ENCODE data around the gene INPP4B. TPM values are rescaled to one million over a fixed set of nuclear protein-coding genes. Genes with fewer than 3 reads are reported as not detected.

Gene INPP4B
- total and polyA plus RNA-seq, 2 of the 4 experiments (the other 2 are of a cell fraction): 1.8 to 14.0 TPM

GRCh38 chr4:142585411-142585810 is 260.7 kb downstream of the INPP4B start:
- Histone ChIP-seq H2AK5ac (ENCODE audit: low read depth, low read length) (no peak overlapping the region), H3K79me1 (ENCODE audit: low read depth in 1 of 2, low read length in 2 of 2) (no peaks in the 10 kb centered on the region), H4K8ac (ENCODE audit: low read depth in 2 of 2, low read length in 2 of 2) (no peak overlapping the region), H4K5ac (ENCODE audit: low read depth, low read length) (no peak overlapping the region), H3K56ac (ENCODE audit: extremely low read depth, insufficient read depth, low read length) (no peak overlapping the region), H3K36me3 (ENCODE audit: control insufficient read depth, insufficient read depth, low read length) (no peaks in the 10 kb centered on the region), H2BK15ac (ENCODE audit: low read depth, low read length) (no peak overlapping the region), H3K9me1 (ENCODE audit: insufficient read depth, low read length) (no peaks in the 10 kb centered on the region), H3K27me3 (ENCODE audit: control insufficient read depth, insufficient read depth, low read length) (no peaks in the 10 kb centered on the region), H3K4me3 (ENCODE audit: insufficient read depth, low read depth, low read length) (no peak overlapping the region), H3K4me2 (ENCODE audit: low read depth, low read length) (no peak overlapping the region), H3K4ac (ENCODE audit: low read depth, low read length) (no peak overlapping the region), H3K23ac (ENCODE audit: low read depth, low read length) (no peak overlapping the region), H4K20me1 (ENCODE audit: insufficient read depth, low read length) (no peaks in the 10 kb centered on the region), H2AK9ac (replicated peaks; ENCODE audit: low read depth, low read length, poor library complexity) (no peak overlapping the region), H3K18ac (ENCODE audit: low read depth, low read length) (no peak overlapping the region), H4K91ac (ENCODE audit: insufficient read depth, low read depth, low read length) (no peak overlapping the region), H3K14ac (replicated peaks; ENCODE audit: low read depth, low read length) (peak overlapping the region; percentile 40; the same call in 1 of the 2 replicates), H3K9me3 (ENCODE audit: control insufficient read depth, insufficient read depth, low read length) (no peaks in the 10 kb centered on the region), H2BK5ac (ENCODE audit: low read depth, low read length, poor library complexity, severe bottlenecking) (no peak overlapping the region), H3K4me1 (ENCODE audit: control insufficient read depth, insufficient read depth, low read length) (no peaks in the 10 kb centered on the region), H2BK120ac (ENCODE audit: low read depth, low read length) (no peak overlapping the region), H2BK20ac (ENCODE audit: low read depth, low read length) (no peak overlapping the region), H3K9ac (ENCODE audit: low read depth, low read length) (no peak overlapping the region), H3K27ac (ENCODE audit: insufficient read depth, low read length) (no peak overlapping the region), H2AFZ (replicated peaks; ENCODE audit: low read length, poor library complexity) (peak overlapping the region; percentile 56)
- intact Hi-C loops (cut with micrococcal nuclease): no loop called here
- CTCF ChIA-PET: no interaction called here
- no peak for TF ChIP-seq RAD21 (IDR thresholded peaks at IDR 0.05; ENCODE audit: low read length)
- TF ChIP-seq CEBPB (IDR thresholded peaks at IDR 0.05; ENCODE audit: low read depth, low read length): no peak
- no peak for TF ChIP-seq RCOR1 (IDR thresholded peaks at IDR 0.05; ENCODE audit: insufficient replicate concordance, low read length)
- TF ChIP-seq NFE2L2 (IDR thresholded peaks at IDR 0.05; ENCODE audit: low read depth, low read length): no peak
- no peak for TF ChIP-seq RFX5 (IDR thresholded peaks at IDR 0.05; ENCODE audit: low read depth, low read length)
- TF ChIP-seq CHD1 (IDR thresholded peaks at IDR 0.05; ENCODE audit: low read depth, low read length): no peak
- TF ChIP-seq FOS (IDR thresholded peaks at IDR 0.05; ENCODE audit: low read depth, low read length): no peak
- no peak for TF ChIP-seq MAZ (IDR thresholded peaks at IDR 0.05; ENCODE audit: borderline replicate concordance, low read depth, low read length)
- no peak for TF ChIP-seq BHLHE40 (IDR thresholded peaks at IDR 0.05; ENCODE audit: low read depth, low read length)
- no peak for TF ChIP-seq MAFK (IDR thresholded peaks at IDR 0.05; ENCODE audit: low read depth, low read length)
- TF ChIP-seq, protein P1, sequence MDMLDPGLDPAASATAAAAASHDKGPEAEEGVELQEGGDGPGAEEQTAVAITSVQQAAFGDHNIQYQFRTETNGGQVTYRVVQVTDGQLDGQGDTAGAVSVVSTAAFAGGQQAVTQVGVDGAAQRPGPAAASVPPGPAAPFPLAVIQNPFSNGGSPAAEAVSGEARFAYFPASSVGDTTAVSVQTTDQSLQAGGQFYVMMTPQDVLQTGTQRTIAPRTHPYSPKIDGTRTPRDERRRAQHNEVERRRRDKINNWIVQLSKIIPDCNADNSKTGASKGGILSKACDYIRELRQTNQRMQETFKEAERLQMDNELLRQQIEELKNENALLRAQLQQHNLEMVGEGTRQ (IDR thresholded peaks at IDR 0.05; ENCODE audit: low read depth, low read length): no peak
- TF ChIP-seq CTCF (conservative IDR thresholded peaks at IDR 0.05; ENCODE audit: low read depth, low read length): no peak
- no peak for TF ChIP-seq POLR2A (IDR thresholded peaks at IDR 0.05; ENCODE audit: low read depth, low read length)
- no peak for TF ChIP-seq MXI1 (IDR thresholded peaks at IDR 0.05; ENCODE audit: borderline replicate concordance, low read depth, low read length)
- no peak for TF ChIP-seq SMC3 (IDR thresholded peaks at IDR 0.05; ENCODE audit: low read depth, low read length)
- TF ChIP-seq, protein P2, sequence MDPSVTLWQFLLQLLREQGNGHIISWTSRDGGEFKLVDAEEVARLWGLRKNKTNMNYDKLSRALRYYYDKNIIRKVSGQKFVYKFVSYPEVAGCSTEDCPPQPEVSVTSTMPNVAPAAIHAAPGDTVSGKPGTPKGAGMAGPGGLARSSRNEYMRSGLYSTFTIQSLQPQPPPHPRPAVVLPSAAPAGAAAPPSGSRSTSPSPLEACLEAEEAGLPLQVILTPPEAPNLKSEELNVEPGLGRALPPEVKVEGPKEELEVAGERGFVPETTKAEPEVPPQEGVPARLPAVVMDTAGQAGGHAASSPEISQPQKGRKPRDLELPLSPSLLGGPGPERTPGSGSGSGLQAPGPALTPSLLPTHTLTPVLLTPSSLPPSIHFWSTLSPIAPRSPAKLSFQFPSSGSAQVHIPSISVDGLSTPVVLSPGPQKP (IDR thresholded peaks at IDR 0.05; ENCODE audit: borderline replicate concordance, low read depth, low read length): no peak
- peak; percentile 6 for DNase-seq
- no peak for ATAC-seq (ENCODE audit: low read depth)
- POLR2A ChIA-PET (ENCODE audit: unreplicated experiment): no interaction called here
- WGBS, 2 experiments (ENCODE audit: extremely low coverage in 2 of 2, insufficient read length in 1 of 2): no CpG with 5 or more reads among the region's 1 CpG
- BruUV-seq (replicated peaks): no TSS peak
- in situ Hi-C loops (cut with MboI; ENCODE audit: low sequenced_read_pairs): no loop called here
- dilution Hi-C loops (cut with HindIII; ENCODE audit: low sequenced_read_pairs, unreplicated experiment): no loop called here
